BJ (cell line): Measurements from ENCODE around the gene CNOT10. TPM values are rescaled to one million over a fixed set of nuclear protein-coding genes. Genes with fewer than 3 reads are reported as not detected.

ENCODE experiments used
- CTCF ChIA-PET: fragments of 350-600 bp; formaldehyde crosslinking; extraction: SDS; loops from one replicate; lab custom pipeline; 2021; ENCODE audit warnings: antibody characterized with exemption, inconsistent platforms; lab: Yijun Ruan, JAX
- POLR2A ChIA-PET: fragments of 300-600 bp; sonication (Branson Sonifier 250); formaldehyde crosslinking; extraction: SDS; loops from one replicate; lab custom pipeline; 2021; ENCODE audit warnings: antibody characterized with exemption; lab: Charles Lee
- DNase-seq: peaks from one replicate; pipeline ENCODE4 v3.0.0-alpha.2; 2011; ENCODE audit warnings: low read depth
- H3K27me3 ChIP-seq: 2 replicates; pipeline ENCODE4 v1.6.0; 2011; ENCODE audit warnings: low read length; ENCODE audit not compliant: control insufficient read depth, insufficient read depth
- H3K36me3 ChIP-seq: 2 replicates; pipeline ENCODE4 v1.5.1; 2011; ENCODE audit warnings: low read length; ENCODE audit not compliant: control insufficient read depth, insufficient read depth
- H3K4me3 ChIP-seq: 2 replicates; pipeline ENCODE4 v1.5.1; 2011; ENCODE audit warnings: low read depth, mild to moderate bottlenecking, control low read depth, low read length
- polyA plus RNA-seq: library from polyadenylated mRNA; depleted of rRNA; stranded (reverse); fragments of >200 nt; gene quantifications from 2 replicates; pipeline ENCODE4 v1.2.3, GENCODE V29; 2011
- TF ChIP-seq, protein P1 (sequence below): IDR thresholded peaks from 2 replicates; pipeline ENCODE4 v1.5.1; 2011; ENCODE audit warnings: low read depth, mild to moderate bottlenecking, control low read depth, inconsistent platforms, low read length, moderate library complexity; ENCODE audit not compliant: insufficient read depth

Gene CNOT10
- polyA plus RNA-seq, 1 experiment: 20.0 TPM

DNA sequence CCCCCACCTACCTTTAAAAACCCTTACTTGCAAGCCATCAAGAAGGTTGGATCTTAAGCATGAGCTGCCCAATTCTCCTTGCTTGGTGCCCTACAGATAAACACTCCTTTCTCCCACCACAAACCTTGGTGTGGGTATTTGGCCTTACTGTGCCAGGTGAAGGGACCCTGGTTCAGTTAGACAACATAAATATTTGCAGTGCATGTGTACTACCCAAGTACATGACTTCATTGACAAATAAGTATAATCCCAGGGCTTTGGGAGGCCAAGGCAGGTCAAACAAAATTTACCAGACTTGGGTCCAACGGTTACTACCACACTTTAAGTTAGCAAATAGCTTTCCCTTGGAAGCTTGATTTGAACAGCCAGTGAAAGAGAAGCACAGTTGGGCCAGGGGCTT lies 9.3 kb upstream of the CNOT10 start:
- no peaks in the 10 kb centered on the region for H3K36me3 ChIP-seq
- DNase-seq: no peak
- ChIA-PET CTCF (interaction anchor here (2.7 kb wide), 1 partner anchor 167 kb away, joined by 6 read pairs; no protein-coding TSS in a partner anchor), POLR2A (interaction anchor here (0.6 kb wide), 1 partner anchor 10 kb away, joined by 5 read pairs; no protein-coding TSS in a partner anchor)
- H3K4me3 ChIP-seq: no peak overlapping the region
- H3K27me3 ChIP-seq: peaks cover 2% of the 10 kb centered on the region; the same call in 1 of the 2 replicates
- TF ChIP-seq, protein P1, sequence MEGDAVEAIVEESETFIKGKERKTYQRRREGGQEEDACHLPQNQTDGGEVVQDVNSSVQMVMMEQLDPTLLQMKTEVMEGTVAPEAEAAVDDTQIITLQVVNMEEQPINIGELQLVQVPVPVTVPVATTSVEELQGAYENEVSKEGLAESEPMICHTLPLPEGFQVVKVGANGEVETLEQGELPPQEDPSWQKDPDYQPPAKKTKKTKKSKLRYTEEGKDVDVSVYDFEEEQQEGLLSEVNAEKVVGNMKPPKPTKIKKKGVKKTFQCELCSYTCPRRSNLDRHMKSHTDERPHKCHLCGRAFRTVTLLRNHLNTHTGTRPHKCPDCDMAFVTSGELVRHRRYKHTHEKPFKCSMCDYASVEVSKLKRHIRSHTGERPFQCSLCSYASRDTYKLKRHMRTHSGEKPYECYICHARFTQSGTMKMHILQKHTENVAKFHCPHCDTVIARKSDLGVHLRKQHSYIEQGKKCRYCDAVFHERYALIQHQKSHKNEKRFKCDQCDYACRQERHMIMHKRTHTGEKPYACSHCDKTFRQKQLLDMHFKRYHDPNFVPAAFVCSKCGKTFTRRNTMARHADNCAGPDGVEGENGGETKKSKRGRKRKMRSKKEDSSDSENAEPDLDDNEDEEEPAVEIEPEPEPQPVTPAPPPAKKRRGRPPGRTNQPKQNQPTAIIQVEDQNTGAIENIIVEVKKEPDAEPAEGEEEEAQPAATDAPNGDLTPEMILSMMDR: no peak

DNA sequence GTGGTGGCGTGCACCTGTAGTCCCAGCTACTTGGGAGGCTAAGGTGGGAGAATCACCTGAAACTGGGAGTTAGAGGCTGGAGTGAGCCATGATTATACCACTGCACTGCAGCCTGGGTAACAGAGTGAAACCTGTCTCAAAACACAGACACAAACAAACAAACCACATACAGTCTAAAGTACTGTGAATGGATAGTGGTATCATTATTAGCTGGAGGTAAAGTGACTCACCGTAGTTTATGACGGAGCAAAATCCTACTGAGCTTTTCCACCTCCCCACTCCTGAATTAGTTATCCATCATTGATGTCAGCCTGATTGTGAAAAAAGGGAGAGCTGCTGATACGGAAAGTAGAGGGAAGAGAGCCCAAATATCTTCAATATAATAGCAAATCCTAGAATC lies 3.2 kb upstream of the CNOT10 start:
- DNase-seq: no peak
- Histone ChIP-seq H3K4me3 (no peak overlapping the region), H3K36me3 (no peaks in the 10 kb centered on the region), H3K27me3 (no peaks in the 10 kb centered on the region)
- TF ChIP-seq, protein P1: no peak
- ChIA-PET CTCF (no interaction called here), POLR2A (no interaction called here)

DNA sequence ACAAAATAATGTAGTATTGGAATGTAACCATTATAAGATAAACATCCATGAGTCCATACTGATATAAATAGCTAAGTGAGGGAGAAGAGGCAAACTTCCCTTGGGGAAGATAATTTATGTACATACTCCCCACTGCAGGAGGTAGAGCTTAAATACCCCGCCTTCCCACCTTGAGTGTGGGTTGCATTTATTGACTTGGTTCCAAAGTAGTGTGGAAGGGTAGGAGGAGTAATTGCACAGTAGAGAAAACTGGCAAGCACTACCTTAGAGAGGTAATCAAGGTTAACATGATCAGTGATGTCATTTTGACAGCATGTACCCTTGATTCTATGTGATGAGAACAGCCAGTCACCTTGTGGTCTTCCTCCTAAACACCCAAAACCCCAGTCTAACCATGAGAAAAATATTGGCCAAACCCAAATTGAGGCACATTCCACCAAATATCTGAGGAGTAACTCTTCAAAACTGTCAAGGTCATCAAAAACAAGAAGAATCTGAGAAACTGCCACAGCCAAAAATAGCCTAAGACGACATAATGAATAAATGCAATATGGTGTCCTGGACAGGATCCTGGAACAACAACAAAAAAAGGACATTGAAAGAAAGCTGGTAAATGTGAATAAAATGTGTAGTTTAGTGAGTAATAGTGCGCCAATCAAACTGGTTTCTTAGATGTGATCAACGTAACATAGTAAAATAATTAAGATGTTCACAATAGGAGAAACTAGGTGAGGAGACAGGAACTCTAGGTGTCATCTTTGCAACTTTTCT lies 774 bp upstream of the CNOT10 start:
- POLR2A ChIA-PET: no interaction called here
- no peaks in the 10 kb centered on the region for H3K27me3 ChIP-seq

DNA sequence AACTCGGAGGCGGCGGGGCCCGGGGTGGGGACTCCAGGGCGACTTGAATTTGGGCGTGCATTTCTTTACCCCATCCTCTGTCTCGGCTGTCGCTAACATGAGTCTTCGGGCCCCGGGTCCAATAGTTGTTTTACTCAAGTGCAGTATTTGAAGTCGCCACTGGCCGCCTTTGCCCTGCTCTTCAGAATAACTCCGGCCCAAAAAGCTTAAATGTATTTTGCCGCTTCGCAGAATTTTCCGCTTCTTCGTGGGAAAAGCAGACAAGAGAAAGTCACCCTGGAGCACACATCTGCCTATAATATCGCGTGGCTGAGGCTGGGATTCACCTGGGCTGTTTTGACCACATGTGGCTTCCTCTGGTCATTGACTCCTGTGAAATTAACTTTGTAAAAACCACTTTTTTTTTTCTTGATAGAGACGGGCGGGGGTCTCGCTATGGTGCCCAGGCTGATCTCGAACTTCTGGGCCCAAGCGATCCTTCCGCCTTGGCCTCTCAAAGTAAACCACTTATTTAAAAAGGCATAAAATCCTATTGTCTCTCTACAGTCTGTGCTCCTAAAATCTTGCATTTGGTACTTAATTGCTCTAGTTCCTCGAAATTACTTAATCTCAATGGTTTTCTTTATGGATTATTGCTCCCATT lies 676 bp downstream of the CNOT10 start:
- CTCF ChIA-PET: interaction anchor here (0.8 to 1.3 kb wide), 3 partner anchors 11 to 218 kb away, joined by 3 read pairs; no protein-coding TSS in a partner anchor
- peak overlapping the region; percentile 96 for H3K4me3 ChIP-seq
- no peak for DNase-seq
- no peaks in the 10 kb centered on the region for H3K36me3 ChIP-seq
- POLR2A ChIA-PET: interaction anchor here (0.5 kb wide), 1 partner anchor 17 kb away, joined by 5 read pairs; no protein-coding TSS in a partner anchor
- TF ChIP-seq, protein P1: no peak
- H3K27me3 ChIP-seq: no peaks in the 10 kb centered on the region

More for the DNA sequence above, 774 bp upstream of the CNOT10 start:
- Histone ChIP-seq H3K4me3 (peak overlapping the region; percentile 96), H3K36me3 (no peaks in the 10 kb centered on the region)
- no peak for DNase-seq
- TF ChIP-seq, protein P1: no peak
- CTCF ChIA-PET: interaction anchor here (0.7 to 1.3 kb wide), 5 partner anchors 11 to 109 kb away, joined by 3 read pairs; no protein-coding TSS in a partner anchor

DNA sequence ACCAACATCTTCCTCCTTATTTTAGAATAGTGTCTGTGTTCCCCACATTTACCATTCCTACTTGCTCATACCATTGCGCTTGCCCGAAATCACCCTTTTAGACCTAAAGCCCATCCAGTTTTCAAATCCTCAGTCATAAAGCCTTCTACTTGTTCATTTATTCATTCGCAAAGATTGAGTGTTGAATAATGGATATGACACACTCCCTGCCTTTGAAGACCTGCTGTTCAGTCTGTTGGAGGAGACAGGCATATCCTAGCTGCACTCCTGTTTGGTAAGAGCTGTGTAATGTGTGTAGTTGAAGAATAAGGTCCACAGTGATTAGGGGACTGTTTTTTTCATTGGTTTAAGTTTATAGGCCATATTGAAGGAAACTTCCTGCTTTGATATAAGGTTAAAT lies 1.7 kb downstream of the CNOT10 start:
- POLR2A ChIA-PET: no interaction called here
- DNase-seq: no peak

More for the DNA sequence above, 1.7 kb downstream of the CNOT10 start:
- no peaks in the 10 kb centered on the region for H3K27me3 ChIP-seq
- no peaks in the 10 kb centered on the region for H3K36me3 ChIP-seq
- H3K4me3 ChIP-seq: no peak overlapping the region
- TF ChIP-seq, protein P1: no peak
- CTCF ChIA-PET: no interaction called here
